Right kidney (tissue), 1 donor: ENCODE data around the gene ATPAF1.

Source experiments
- DNase-seq: peaks from one replicate; pipeline ENCODE4 v3.0.0-alpha.2; 2016

The ATPAF1 gene

GRCh38 chr1:46587069-46587468 is 81.1 kb downstream of the ATPAF1 start:
- DNase-seq = no peak

- no peak for DNase-seq
These were observed 82.7 kb downstream of the ATPAF1 start for GRCh38 chr1:46585312-46585938.

- DNase-seq = no peak
These were observed 84.7 kb downstream of the ATPAF1 start for GRCh38 chr1:46583494-46583893.

GRCh38 chr1:46582972-46583371 is 85.2 kb downstream of the ATPAF1 start:
- no peak for DNase-seq
